ENCODE data around the gene TNIP1.

TNIP1 gene

GRCh38 chr5:151038801-151039238, 42.0 kb downstream of the TNIP1 start:
- DNase-seq: no peak

DNA sequence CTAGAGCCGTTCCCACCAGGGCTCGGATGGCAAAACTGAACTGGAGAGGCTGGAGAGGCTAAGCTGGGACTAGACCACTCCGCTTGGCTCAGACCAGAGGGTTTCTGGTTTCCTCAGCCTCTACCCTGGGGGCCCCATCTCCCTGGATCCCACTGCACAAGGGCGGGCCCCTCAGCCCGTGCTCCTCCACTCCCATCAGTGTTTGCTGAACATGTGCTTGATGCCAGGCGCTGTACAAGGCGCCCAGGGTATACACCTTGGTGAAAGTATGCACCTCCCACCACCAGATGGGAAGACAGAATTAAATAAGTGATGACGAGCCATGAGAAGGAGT, 42.5 kb downstream of the TNIP1 start:
- no peak for DNase-seq

DNA sequence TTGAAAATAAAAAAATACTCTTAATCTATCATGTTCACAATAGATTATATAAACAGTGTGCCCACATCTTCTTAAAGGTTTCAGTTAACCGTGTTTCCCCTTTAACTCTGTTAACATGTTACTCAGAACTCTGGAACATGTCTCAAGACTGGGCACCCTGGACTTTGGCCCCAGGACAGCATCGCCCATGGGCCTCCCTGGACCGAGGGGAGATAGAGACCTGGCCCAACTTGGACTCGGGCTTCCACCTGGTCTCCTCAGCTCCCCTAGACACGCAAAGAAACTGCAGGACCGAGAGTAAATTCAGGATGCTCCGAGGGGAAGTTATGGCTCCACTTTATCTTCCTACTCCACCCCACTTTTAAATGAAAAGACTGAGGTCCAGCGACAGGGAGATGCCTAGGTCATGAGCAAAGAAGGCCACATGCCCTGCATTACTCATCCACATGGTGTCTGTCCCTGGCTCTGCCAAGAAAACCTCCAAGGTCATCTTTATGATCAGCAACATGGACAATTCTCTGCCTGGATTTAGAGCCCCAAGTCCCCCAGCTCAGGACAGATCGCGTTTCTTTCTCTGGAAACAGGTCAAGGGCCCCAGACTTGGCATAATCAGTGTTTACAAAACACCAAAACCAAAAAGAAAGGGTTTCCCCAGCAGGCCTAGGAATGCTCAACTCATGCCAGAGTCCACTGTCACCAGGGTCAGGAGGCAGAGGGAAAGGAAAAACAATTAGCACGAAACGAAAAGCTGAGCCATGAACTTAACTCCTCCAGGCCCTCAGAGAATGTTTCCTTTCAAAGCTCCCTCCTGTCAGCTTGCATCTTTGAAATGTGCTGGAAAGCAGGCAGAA, 43.0 kb downstream of the TNIP1 start:
- no peak for DNase-seq

DNA sequence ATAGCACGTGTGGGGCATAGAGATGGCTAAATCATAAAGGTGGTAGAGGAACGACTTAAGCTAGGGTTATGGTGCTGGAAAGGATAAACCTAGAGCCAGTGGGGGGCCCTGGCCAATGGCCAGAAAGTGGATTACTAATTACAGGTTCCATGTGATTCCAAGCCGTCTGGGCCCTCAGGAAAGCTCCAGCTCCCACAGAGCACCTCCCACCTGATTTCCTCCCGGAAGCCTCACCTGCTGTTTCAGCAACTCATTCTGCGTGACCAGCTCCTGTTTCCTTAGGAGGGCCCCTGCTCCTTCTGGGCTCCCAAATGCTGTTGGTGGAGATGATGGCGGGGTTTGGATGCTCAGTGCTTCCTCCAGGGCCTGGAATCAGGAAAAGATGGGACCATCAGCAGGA, 44.3 kb downstream of the TNIP1 start:
- DNase-seq: no peak

DNA sequence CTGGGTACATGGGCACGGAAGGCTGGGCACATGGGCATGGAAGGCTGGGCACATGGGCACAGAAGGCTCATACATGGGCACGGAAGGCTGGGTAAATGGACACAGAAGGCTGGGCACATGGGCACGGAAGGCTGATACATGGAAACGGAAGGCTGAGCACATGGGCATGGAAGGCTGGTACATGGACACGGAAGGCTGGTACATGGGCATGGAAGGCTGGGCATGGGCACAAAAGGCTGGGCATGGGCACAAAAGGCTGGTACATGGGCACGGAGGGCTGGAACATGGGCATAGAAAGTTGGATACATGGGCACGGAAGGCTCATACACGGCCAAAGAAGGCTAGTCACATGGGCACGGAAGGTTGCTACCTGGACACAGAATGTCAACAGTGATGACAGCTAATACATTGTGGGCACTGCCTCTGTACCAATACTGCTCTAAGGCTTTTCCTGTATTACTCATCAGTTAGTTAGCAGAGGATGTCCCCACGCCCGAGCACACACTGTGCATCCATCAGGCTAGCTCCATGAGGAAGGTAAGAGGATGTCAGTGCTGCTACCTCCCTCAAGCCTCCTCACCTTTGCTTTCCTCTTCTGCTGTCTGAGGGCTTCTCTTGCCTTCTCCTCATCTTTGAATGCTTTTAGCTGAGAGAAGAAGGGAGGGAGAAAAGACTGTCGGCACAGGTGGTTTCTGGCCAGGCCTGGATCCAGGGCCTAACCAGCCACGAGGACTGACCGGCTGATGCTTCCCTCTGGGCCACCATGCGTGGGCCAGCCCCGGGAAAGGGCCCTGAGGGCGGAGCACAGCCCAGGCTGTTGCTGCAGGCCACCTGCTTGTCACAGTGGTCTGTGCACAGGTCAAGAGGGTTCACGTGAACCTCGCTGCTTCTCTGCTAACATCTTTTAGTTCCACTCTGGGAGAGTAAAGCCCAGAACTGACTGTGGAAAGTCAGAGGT, 46.1 kb downstream of the TNIP1 start:
- DNase-seq: no peak

DNA sequence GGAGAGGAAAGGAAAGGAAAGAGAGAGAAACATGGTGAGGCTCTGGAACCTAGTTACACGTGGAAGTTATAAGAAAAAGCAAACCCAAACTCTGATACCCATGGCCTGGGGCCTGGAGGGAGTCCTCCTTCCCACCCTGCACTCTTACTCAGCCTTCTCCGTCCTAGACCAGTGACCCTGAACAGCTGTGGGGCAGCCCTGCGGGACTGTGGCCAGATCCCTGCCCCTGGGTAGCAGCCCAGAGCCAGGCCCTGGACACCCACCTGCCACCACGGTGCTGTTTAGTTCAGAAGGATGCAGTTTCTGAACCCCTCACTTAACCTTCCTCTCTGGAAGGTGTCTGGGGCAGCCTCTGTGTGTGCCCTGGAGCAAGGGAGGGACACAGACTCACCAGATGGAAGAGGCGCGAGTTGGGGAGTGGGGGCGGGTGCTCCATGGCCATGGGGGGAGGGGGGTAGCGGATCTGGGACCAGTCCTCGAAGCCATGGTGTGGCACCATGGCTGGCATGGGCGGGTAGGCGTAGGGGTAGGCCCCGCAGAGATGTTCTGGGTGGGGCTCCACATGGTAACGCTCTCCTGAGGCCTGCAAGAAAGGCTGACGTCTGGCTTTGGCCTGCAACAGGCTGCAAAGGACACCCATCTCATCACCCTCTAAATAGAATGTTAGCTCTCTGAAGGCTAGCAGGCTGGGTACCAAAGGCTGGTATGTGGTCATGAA, 47.5 kb downstream of the TNIP1 start:
- no peak for DNase-seq

DNA sequence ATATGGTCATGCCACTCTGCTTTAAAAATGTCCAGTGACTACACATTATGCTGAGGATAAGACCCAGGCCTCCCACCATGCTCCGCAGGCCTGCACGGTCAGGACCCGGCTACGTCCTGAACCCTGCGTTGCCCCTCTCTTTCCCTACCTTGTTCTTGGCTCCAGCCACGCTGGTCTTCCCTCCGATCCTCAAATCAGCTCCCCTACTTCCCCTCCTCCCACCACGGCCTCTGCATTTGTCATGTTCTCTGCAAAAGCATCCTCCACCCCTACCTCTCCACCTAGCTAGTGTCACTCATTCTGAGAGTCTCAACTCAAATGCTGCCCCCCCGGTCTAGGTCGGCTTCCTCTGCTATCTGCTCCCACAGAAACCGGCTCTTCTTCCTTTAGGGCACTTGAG, 49.3 kb downstream of the TNIP1 start:
- no peak for DNase-seq

DNA sequence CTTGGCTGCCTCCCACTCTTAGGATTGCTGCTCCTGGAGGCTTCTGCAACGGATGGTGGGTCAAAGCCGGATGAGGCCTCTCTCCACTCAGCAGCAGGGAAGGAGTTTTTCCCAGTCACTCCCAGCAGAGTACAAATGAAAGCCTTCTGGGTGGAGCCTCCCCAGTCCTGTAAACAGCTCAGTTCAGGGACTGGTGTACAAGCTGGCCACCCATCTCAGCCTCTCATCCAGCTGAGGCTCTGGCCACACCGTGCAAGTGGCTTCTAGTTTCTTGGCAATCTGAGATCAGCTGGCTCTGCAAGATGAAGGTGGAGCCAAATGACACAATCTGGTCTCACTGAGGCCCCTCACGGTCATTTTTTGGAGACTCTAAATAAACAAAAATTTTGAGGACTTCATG, 50.5 kb downstream of the TNIP1 start:
- DNase-seq: no peak

DNA sequence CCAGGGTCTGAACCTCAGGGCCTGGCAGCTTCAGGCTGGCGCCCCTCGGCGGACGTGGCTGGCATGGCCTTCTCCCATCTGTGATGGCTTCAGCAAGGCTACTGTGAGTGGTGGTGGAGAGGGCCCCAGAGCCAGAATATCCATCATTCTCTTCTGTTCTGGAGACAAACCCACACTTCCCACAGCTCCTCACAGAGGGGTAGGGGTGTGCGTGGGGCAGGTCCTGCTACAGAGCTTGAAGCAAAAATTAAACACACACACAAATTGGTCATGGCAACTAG, 50.8 kb downstream of the TNIP1 start:
- DNase-seq: no peak

- no peak for DNase-seq
Observed at GRCh38 chr5:151029179-151030055, 51.4 kb downstream of the TNIP1 start.

DNA sequence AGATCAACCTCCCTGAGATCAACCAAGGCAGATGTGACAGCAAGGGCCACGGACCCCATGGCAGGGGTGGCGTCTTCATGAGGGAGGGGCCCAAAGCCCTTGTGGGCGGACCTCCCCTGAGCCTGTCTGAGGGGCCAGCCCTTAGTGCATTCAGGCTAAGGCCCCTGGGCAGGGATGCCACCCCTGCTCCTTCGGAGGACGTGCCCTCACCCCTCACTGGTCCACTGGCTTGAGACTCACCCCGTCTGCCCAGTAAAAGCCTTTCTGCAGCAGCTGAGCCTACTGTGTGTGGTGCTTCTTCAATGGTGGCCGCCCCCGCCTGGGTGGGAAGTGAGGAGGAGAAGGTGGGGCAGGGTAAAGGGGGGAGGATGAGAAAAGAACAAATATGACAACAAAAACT, 52.1 kb downstream of the TNIP1 start:
- no peak for DNase-seq

DNA sequence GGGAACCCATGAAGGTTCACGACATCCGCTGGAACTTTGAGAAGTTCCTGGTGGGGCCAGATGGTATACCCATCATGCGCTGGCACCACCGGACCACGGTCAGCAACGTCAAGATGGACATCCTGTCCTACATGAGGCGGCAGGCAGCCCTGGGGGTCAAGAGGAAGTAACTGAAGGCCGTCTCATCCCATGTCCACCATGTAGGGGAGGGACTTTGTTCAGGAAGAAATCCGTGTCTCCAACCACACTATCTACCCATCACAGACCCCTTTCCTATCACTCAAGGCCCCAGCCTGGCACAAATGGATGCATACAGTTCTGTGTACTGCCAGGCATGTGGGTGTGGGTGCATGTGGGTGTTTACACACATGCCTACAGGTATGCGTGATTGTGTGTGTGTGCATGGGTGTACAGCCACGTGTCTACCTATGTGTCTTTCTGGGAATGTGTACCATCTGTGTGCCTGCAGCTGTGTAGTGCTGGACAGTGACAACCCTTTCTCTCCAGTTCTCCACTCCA, 52.8 kb downstream of the TNIP1 start:
- DNase-seq: no peak

- DNase-seq: no peak
Observed at GRCh38 chr5:151026679-151027078, 54.2 kb downstream of the TNIP1 start.

- DNase-seq: no peak
Observed at GRCh38 chr5:151026088-151026487, 54.7 kb downstream of the TNIP1 start.

- DNase-seq: no peak
Observed at GRCh38 chr5:151025250-151025606, 55.6 kb downstream of the TNIP1 start.

DNA sequence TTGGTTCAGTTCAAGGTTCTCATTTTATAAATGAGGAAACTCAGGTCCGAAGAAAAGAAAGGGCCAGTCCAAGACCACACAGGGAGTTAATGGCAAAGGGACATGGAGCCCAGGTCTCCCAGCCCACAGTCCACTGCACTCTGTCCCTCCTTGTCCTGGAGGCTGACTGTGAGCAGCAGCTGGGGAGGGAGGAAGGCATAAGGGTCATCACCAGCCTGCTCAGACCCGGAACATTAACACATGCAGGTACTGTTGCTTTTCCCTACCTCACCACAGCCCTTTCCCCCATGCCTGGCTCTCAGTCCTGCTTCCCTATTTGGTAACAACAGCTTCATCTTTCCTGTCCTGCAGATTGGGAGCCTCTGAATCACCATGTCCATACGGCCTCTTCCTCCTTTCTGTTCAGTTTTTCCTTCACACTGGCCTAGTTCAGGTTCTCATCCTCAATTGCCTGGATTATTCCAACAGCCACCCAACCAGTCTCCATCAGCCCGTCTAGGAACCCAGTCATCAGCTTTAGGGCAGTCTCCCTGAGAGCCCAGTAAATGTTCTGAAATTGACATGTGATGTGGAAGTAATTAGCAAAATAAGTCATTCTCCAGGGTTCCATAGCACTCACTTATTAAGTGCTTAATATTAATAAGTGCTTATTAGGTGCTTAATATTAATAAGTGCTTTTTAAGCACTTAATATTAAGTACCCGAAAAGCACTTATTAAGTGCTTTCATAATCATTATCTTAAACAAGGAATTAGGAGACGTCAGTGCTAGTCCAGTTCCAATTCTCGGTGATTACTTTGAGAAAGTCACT, 56.2 kb downstream of the TNIP1 start:
- peak; percentile 39 for DNase-seq

DNA sequence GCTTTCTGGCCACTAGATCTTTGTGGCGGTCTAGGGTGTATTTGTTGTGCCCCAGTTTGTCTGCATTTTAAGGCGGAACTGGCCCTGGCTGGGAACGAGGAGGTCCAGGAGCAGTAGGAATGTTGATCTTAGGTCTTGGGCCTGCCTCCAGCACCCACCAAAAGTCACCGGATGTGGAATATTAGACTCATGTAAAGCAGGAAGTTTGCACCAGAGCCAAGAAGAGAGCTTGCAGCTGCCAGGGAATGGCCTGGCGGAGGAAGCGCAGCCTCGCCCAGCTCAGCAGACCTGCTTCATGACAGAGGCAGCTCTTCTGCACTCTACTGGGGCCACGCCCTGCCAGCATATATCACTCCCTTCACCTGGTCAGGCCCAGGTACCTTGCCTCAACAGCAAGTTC, 57.2 kb downstream of the TNIP1 start:
- DNase-seq: no peak

- no peak for DNase-seq
Observed at GRCh38 chr5:151023047-151023615, 57.7 kb downstream of the TNIP1 start.

GRCh38 chr5:151022511-151023018, 58.3 kb downstream of the TNIP1 start:
- no peak for DNase-seq

DNA sequence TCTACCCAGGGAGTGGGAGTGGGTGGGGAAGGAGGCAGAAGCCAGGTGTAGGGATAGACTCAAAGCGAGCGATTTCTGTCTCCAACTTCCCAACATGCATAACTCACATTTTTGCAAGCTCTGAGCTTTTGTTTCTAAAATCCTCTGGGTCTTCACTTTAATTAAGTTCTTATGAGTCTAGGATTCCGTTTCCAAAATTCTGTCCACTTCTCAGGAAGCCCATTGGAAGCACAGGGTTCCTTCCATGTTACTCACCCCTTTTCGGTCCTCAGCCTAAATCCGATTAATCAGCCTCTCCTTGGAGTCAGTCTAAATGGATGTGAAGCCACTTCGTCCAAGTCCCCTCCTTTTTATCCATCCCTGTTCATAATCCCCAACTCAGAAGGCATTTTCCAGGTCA, 59.1 kb downstream of the TNIP1 start:
- DNase-seq: no peak

Data from MV-4-11 (cell line).